K562 (cell line): ENCODE measurements around the gene FCRL3. TPM values are rescaled to one million over a fixed set of nuclear protein-coding genes. Genes with fewer than 3 reads are reported as not detected.

ENCODE experiments used
- ATAC-seq: fragments of 200-7000 bp; cut with Tn5 transposase; 3 replicates; pipeline ENCODE4 v1.9.1; 2020; ENCODE audit warnings: moderate library complexity
- BruUV-seq: library from RNA; stranded (reverse); fragments of 400-500 nt; replicated peaks from 2 replicates; lab custom pipeline; 2021; lab: Mats Ljungman, UMichigan
- CTCF ChIA-PET: fragments of 300-600 bp; formaldehyde crosslinking; extraction: SDS; loops from one replicate; lab custom pipeline; 2021; ENCODE audit warnings: low intra/inter-chr PET ratio; lab: Yijun Ruan, JAX
- POLR2A ChIA-PET: fragments of 300-600, 350-650 bp; sonication (Branson Sonifier 250); formaldehyde crosslinking; extraction: SDS; loops from one replicate; lab custom pipeline; 2021; ENCODE audit warnings: antibody characterized with exemption, inconsistent platforms; lab: Yijun Ruan, JAX
- DNase-seq, 4 experiments: peaks; one replicate each; pipeline versions ENCODE4 v3.0.0 to v3.0.0-alpha.2; 2011 to 2018; ENCODE audit warnings: low spot score in 3 of 4, mixed read lengths in 3 of 4; ENCODE audit errors: extremely low read depth in 1 of 4
- FAIRE-seq: peaks from 2 replicates; lab custom pipeline; 2011; peaks lifted over from hg19 to GRCh38; lab: Jason Lieb, UNC
- H2AFZ ChIP-seq: 2 replicates; pipeline ENCODE4 v1.6.0; 2011; ENCODE audit warnings: low read depth, low read length, control low read depth, inconsistent platforms
- H3K27ac ChIP-seq: fragments of 200-600 bp; 3 replicates; pipeline ENCODE4 v1.8.0; 2011; ENCODE audit warnings: low read depth, mild to moderate bottlenecking, control low read depth, inconsistent platforms, low read length, moderate library complexity, mixed read lengths; ENCODE audit errors: extremely low read depth
- H3K27me3 ChIP-seq, 2 experiments: fragments of 300-600 bp in 1 of 2; 2 replicates in 1 of 2; 3 replicates in 1 of 2; pipeline versions ENCODE4 v1.6.0 to v1.8.0; 2011; ENCODE audit warnings: inconsistent platforms in 2 of 2, low read length in 2 of 2, mild to moderate bottlenecking in 1 of 2, mixed read lengths in 1 of 2, moderate library complexity in 1 of 2; ENCODE audit not compliant: control insufficient read depth in 2 of 2, insufficient read depth in 2 of 2
- H3K36me3 ChIP-seq: fragments of 300-600 bp; 3 replicates; pipeline ENCODE4 v1.8.0; 2011; ENCODE audit warnings: mild to moderate bottlenecking, low read length, inconsistent platforms; ENCODE audit not compliant: control insufficient read depth, insufficient read depth
- H3K4me1 ChIP-seq, 2 experiments: fragments of 200-600 bp in 1 of 2; replicated peaks in 1 of 2; 2 replicates in 1 of 2; 3 replicates in 1 of 2; pipeline versions ENCODE4 v1.5.1 to v1.8.0; 2011; ENCODE audit warnings: inconsistent platforms in 2 of 2, low read length in 2 of 2, mild to moderate bottlenecking in 1 of 2, mixed read lengths in 1 of 2, moderate library complexity in 1 of 2; ENCODE audit not compliant: control insufficient read depth in 2 of 2, insufficient read depth in 2 of 2
- H3K4me2 ChIP-seq: 2 replicates; pipeline ENCODE4 v1.6.1; 2011; ENCODE audit warnings: low read length, control low read depth, inconsistent platforms, mixed read lengths; ENCODE audit not compliant: insufficient read depth
- H3K4me3 ChIP-seq: fragments of 200-600 bp; sonication (generic), shearing (Covaris generic); 2 replicates; pipeline ENCODE4 v1.5.1; 2016; ENCODE audit warnings: control low read depth, inconsistent platforms
- H3K79me2 ChIP-seq: fragments of 200-600 bp; 3 replicates; pipeline ENCODE4 v1.8.0; 2011; ENCODE audit warnings: low read length, inconsistent platforms; ENCODE audit not compliant: control insufficient read depth, insufficient read depth
- H3K9ac ChIP-seq, 2 experiments: 2 replicates each; pipeline versions ENCODE4 v1.6.0 to v1.6.1; 2011; ENCODE audit warnings: low read depth in 2 of 2, low read length in 2 of 2, control low read depth in 1 of 2, inconsistent platforms in 1 of 2, mild to moderate bottlenecking in 1 of 2, mixed read lengths in 1 of 2; ENCODE audit not compliant: insufficient read depth in 1 of 2
- H3K9me1 ChIP-seq: one replicate; pipeline ENCODE4 v1.6.0; 2011; ENCODE audit warnings: inconsistent platforms, mild to moderate bottlenecking, low read length, moderate library complexity; ENCODE audit not compliant: control insufficient read depth, insufficient read depth
- H3K9me3 ChIP-seq: replicated peaks from 2 replicates; pipeline ENCODE4 v1.5.1; 2011; ENCODE audit warnings: low read depth, low read length, inconsistent platforms; ENCODE audit not compliant: control insufficient read depth, insufficient read depth
- H4K20me1 ChIP-seq: replicated peaks from 2 replicates; pipeline ENCODE4 v1.6.1; 2011; ENCODE audit warnings: low read length, inconsistent platforms, mixed read lengths; ENCODE audit not compliant: control insufficient read depth, insufficient read depth
- CHD1 ChIP-seq: fragments of 200-600 bp; sonication (generic); IDR thresholded peaks from one replicate; pipeline ENCODE4 v1.6.1; 2012; ENCODE audit warnings: mild to moderate bottlenecking, moderate library complexity, low read length, inconsistent platforms
- ETV6 ChIP-seq, 3 experiments: fragments of 150-350 bp in 1 of 3; sonication (generic) in 1 of 3; formaldehyde crosslinking in 1 of 3; IDR thresholded peaks; 2 replicates each; pipeline versions ENCODE4 v1.6.1 to v1.8.0; 2014 to 2022; ENCODE audit warnings: borderline replicate concordance in 2 of 3, low read depth in 2 of 3, antibody characterized with exemption in 1 of 3, low read length in 1 of 3, mild to moderate bottlenecking in 1 of 3, missing genetic modification reagents in 1 of 3
- JUND ChIP-seq, 2 experiments: IDR thresholded peaks; 2 replicates in 1 of 2; 3 replicates in 1 of 2; pipeline ENCODE4 v1.6.1; 2011; ENCODE audit warnings: borderline replicate concordance in 2 of 2, low read depth in 2 of 2, low read length in 2 of 2, improper control_type of control experiment in 1 of 2, missing biosample characterization in 1 of 2, missing genetic modification characterization in 1 of 2, missing genetic modification reagents in 1 of 2
- MXD1 ChIP-seq: fragments of 250-450 bp; sonication (Bioruptor Pico); IDR thresholded peaks from 2 replicates; pipeline ENCODE4 v1.8.0; 2021; ENCODE audit warnings: borderline replicate concordance, mild to moderate bottlenecking, moderate library complexity; ENCODE audit not compliant: poor library complexity, severe bottlenecking
- MXI1 ChIP-seq: IDR thresholded peaks from 2 replicates; pipeline ENCODE4 v1.6.1; 2011; ENCODE audit warnings: low read depth, mild to moderate bottlenecking, improper control_type of control experiment, low read length
- NFXL1 ChIP-seq: fragments of 450-650 bp; formaldehyde crosslinking; IDR thresholded peaks from 2 replicates; pipeline ENCODE4 v1.4.0; 2021; ENCODE audit warnings: mild to moderate bottlenecking
- NUFIP1 ChIP-seq: fragments of 450-650 bp; IDR thresholded peaks from 2 replicates; pipeline ENCODE4 v1.6.1; 2018; ENCODE audit not compliant: partially characterized antibody
- TEAD1 ChIP-seq, 2 experiments: fragments of 450-650 bp in 1 of 2; sonication (generic) in 1 of 2; formaldehyde crosslinking; IDR thresholded peaks; 2 replicates each; pipeline versions ENCODE4 v1.4.0 to v1.8.0; 2020 to 2022; ENCODE audit warnings: mild to moderate bottlenecking in 2 of 2, missing genetic modification reagents in 1 of 2
- ZBTB9 ChIP-seq: fragments of 450-650 bp; formaldehyde crosslinking; IDR thresholded peaks from 2 replicates; pipeline ENCODE4 v1.4.0; 2020; ENCODE audit warnings: mild to moderate bottlenecking, moderate library complexity
- ZNF134 ChIP-seq: fragments of 250-450 bp; sonication (Bioruptor Pico); conservative IDR thresholded peaks from 2 replicates; pipeline ENCODE4 v1.4.0; 2020
- ZNF57 ChIP-seq: fragments of 450-650 bp; formaldehyde crosslinking; IDR thresholded peaks from 2 replicates; pipeline ENCODE4 v1.4.0; 2020; ENCODE audit warnings: mild to moderate bottlenecking, moderate library complexity
- WGBS: fragments of 100-300 bp; shearing (Covaris generic); methylation state at CpG from one replicate; pipeline ENCODE4 v1.1.6; 2016; ENCODE audit warnings: low coverage, mixed read lengths; ENCODE audit not compliant: insufficient coverage; ENCODE audit errors: missing lambda C conversion rate; 5-methylcytosine and 5-hydroxymethylcytosine counted together
- in situ Hi-C: fragments of 300-500 bp; cut with MboI; formaldehyde crosslinking; loops from 4 replicates; pipeline ENCODE4 v1.15.0; 2018; ENCODE audit warnings: inconsistent platforms, mixed read lengths
- intact Hi-C: fragments of 100-400 bp; cut with micrococcal nuclease; formaldehyde crosslinking; loops from 2 replicates; pipeline ENCODE4 v1.14.2; 2022
- polyA plus RNA-seq, 8 experiments: library from polyadenylated mRNA; depleted of rRNA in 4 of 8; stranded (reverse) in 5 of 8; unstranded in 3 of 8; fragments of >200 nt; fragmentation: Nextera tagmentation in 2 of 8; fragmentation: Illumina TruSeq in 1 of 8; extraction: Ambion mirVana in 2 of 8; extraction: Trizol in 1 of 8; gene quantifications; 2 replicates each; pipeline versions ENCODE4 v1.2.1 to v1.2.3, GENCODE V29; 2011 to 2014; ENCODE audit warnings: inconsistent platforms in 1 of 8, missing spikeins in 1 of 8
- total RNA-seq, 7 experiments: library from RNA; depleted of rRNA in 6 of 7; stranded (reverse); fragments of >200 nt in 6 of 7; fragmentation: Illumina TruSeq in 2 of 7; extraction: Trizol in 2 of 7; gene quantifications; 2 replicates each; pipeline versions ENCODE4 v1.2.1 to v1.2.3, GENCODE V29; 2011 to 2021; ENCODE audit warnings: low replicate concordance in 1 of 7

Gene FCRL3
- total and polyA plus RNA-seq, 9 of the 15 experiments (the other 6 are each of a cell fraction or from before 2014, with no cell fraction given), result not detected

- TF ChIP-seq ZBTB9 (CRISPR knock-in tag) (no peak), MXI1 (no peak), ETV6 (IDR thresholded peaks at IDR 0.05; ENCODE audit: borderline replicate concordance in 1 of 2, low read depth in 2 of 2, low read length in 1 of 2) (no peak), ETV6 (CRISPR knock-in tag; IDR thresholded peaks at IDR 0.05; ENCODE audit: borderline replicate concordance) (no peak), ZNF57 (CRISPR knock-in tag) (no peak), ZNF134 (CRISPR knock-in tag) (no peak)
Observed at GRCh38 chr1:157704878-157705277, 4.3 kb upstream of the FCRL3 start (continued).

- TF ChIP-seq MXD1 (CRISPR knock-in tag) (no peak), CHD1 (no peak), NUFIP1 (no peak), NFXL1 (CRISPR knock-in tag) (no peak), JUND (IDR thresholded peaks at IDR 0.05; ENCODE audit: borderline replicate concordance, low read depth, low read length) (no peak), JUND (tag; IDR thresholded peaks at IDR 0.05; ENCODE audit: borderline replicate concordance, low read depth, low read length) (no peak), TEAD1 (CRISPR knock-in tag; IDR thresholded peaks at IDR 0.05) (no peak)
- Histone ChIP-seq H3K27ac (no peak overlapping the region), H2AFZ (no peak overlapping the region)
Observed at GRCh38 chr1:157703981-157704380, 3.4 kb upstream of the FCRL3 start.

More at GRCh38 chr1:157703981-157704380, 3.4 kb upstream of the FCRL3 start:
- Histone ChIP-seq H4K20me1 (no peaks in the 10 kb centered on the region), H3K79me2 (no peaks in the 10 kb centered on the region), H3K4me3 (no peak overlapping the region), H3K9me1 (no peaks in the 10 kb centered on the region), H3K27me3 (no peaks in the 10 kb centered on the region), H3K36me3 (no peaks in the 10 kb centered on the region), H3K4me2 (no peak overlapping the region), H3K9ac (no peak overlapping the region), H3K4me1 (no peaks in the 10 kb centered on the region), H3K9me3 (no peaks in the 10 kb centered on the region)
- FAIRE-seq (no peak), DNase-seq (no peak), ATAC-seq (no peak)
- CTCF ChIA-PET, result no interaction called here
- WGBS, result 0% methylated on average over 4 of the region's 4 CpGs
- intact Hi-C loops (no loop called here), in situ Hi-C loops (no loop called here)
- POLR2A ChIA-PET, result interaction anchor here (0.6 to 0.9 kb wide), 3 partner anchors 292 to 1488 kb away, joined by 4 read pairs; no protein-coding TSS in a partner anchor
- no TSS peak for BruUV-seq
